K562 (cell line): ENCODE results near the gene PDZRN3.

ENCODE experiments used
- RAD21 ChIP-seq, 2 experiments: fragments of 250-450 bp in 1 of 2; fragments of 450-650 bp in 1 of 2; sonication (Bioruptor Pico) in 1 of 2; formaldehyde crosslinking in 1 of 2; IDR thresholded peaks in 1 of 2; conservative IDR thresholded peaks in 1 of 2; 2 replicates each; pipeline versions ENCODE4 v1.4.0 to v1.8.0; 2020 to 2022; ENCODE audit warnings: mild to moderate bottlenecking in 2 of 2, moderate library complexity in 1 of 2
- ZFP36 ChIP-seq: fragments of 150-350 bp; IDR thresholded peaks from 2 replicates; pipeline ENCODE4 v1.6.1; 2018; ENCODE audit warnings: low read length, low read depth; ENCODE audit not compliant: partially characterized antibody
- ZNF175 ChIP-seq: fragments of 200-800 bp; sonication (Bioruptor generic); IDR thresholded peaks from 2 replicates; pipeline ENCODE4 v1.6.1; 2016; ENCODE audit warnings: low read depth, mild to moderate bottlenecking, missing genetic modification characterization, missing compliant biosample characterization
- TF ChIP-seq, protein P1 (sequence below), 3 experiments: IDR thresholded peaks in 2 of 3; conservative IDR thresholded peaks in 1 of 3; 2 replicates each; pipeline ENCODE4 v1.5.1; 2011 to 2012; ENCODE audit warnings: low read length in 3 of 3, mild to moderate bottlenecking in 3 of 3, control low read depth in 2 of 3, improper control_type of control experiment in 1 of 3, inconsistent platforms in 1 of 3, low read depth in 1 of 3, mixed read lengths in 1 of 3, moderate library complexity in 1 of 3; ENCODE audit not compliant: insufficient read depth in 2 of 3
- TF ChIP-seq, protein P2 (sequence below): sonication (generic); formaldehyde crosslinking; IDR thresholded peaks from 2 replicates; pipeline ENCODE4 v1.8.0; 2023; ENCODE audit warnings: missing genetic modification reagents, mild to moderate bottlenecking, borderline replicate concordance

DNA sequence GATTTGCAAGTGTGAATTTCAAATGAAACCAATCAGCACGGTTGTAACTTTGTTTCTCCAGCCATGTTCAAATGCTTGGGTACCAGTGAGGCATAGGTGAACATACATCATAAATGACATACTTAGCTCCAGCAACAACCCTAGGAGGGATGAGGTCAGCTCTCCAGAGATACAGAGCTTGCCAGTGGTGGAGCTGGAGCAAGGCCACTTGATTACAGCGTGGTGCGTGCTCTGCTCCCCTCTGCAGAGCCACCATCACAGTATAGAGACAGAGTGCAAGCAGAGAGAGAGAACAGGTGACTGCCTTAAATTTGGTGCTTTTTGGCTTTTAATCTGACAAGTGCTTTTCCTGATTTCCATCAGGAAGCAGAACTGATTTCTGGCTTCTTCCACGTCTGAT, 275.1 kb downstream of the PDZRN3 start:
- no peak for TF ChIP-seq RAD21 (CRISPR knock-in tag; conservative IDR thresholded peaks at IDR 0.05 in 1 of 2, IDR thresholded peaks at IDR 0.05 in 1 of 2)
- TF ChIP-seq ZNF175 (CRISPR knock-in tag): no peak
- TF ChIP-seq ZFP36: no peak
- TF ChIP-seq, protein P1, sequence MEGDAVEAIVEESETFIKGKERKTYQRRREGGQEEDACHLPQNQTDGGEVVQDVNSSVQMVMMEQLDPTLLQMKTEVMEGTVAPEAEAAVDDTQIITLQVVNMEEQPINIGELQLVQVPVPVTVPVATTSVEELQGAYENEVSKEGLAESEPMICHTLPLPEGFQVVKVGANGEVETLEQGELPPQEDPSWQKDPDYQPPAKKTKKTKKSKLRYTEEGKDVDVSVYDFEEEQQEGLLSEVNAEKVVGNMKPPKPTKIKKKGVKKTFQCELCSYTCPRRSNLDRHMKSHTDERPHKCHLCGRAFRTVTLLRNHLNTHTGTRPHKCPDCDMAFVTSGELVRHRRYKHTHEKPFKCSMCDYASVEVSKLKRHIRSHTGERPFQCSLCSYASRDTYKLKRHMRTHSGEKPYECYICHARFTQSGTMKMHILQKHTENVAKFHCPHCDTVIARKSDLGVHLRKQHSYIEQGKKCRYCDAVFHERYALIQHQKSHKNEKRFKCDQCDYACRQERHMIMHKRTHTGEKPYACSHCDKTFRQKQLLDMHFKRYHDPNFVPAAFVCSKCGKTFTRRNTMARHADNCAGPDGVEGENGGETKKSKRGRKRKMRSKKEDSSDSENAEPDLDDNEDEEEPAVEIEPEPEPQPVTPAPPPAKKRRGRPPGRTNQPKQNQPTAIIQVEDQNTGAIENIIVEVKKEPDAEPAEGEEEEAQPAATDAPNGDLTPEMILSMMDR (IDR thresholded peaks at IDR 0.05 in 2 of 3, conservative IDR thresholded peaks at IDR 0.05 in 1 of 3; ENCODE audit: insufficient read depth in 2 of 3, low read depth in 1 of 3, low read length in 3 of 3): no peak
- TF ChIP-seq, protein P2, sequence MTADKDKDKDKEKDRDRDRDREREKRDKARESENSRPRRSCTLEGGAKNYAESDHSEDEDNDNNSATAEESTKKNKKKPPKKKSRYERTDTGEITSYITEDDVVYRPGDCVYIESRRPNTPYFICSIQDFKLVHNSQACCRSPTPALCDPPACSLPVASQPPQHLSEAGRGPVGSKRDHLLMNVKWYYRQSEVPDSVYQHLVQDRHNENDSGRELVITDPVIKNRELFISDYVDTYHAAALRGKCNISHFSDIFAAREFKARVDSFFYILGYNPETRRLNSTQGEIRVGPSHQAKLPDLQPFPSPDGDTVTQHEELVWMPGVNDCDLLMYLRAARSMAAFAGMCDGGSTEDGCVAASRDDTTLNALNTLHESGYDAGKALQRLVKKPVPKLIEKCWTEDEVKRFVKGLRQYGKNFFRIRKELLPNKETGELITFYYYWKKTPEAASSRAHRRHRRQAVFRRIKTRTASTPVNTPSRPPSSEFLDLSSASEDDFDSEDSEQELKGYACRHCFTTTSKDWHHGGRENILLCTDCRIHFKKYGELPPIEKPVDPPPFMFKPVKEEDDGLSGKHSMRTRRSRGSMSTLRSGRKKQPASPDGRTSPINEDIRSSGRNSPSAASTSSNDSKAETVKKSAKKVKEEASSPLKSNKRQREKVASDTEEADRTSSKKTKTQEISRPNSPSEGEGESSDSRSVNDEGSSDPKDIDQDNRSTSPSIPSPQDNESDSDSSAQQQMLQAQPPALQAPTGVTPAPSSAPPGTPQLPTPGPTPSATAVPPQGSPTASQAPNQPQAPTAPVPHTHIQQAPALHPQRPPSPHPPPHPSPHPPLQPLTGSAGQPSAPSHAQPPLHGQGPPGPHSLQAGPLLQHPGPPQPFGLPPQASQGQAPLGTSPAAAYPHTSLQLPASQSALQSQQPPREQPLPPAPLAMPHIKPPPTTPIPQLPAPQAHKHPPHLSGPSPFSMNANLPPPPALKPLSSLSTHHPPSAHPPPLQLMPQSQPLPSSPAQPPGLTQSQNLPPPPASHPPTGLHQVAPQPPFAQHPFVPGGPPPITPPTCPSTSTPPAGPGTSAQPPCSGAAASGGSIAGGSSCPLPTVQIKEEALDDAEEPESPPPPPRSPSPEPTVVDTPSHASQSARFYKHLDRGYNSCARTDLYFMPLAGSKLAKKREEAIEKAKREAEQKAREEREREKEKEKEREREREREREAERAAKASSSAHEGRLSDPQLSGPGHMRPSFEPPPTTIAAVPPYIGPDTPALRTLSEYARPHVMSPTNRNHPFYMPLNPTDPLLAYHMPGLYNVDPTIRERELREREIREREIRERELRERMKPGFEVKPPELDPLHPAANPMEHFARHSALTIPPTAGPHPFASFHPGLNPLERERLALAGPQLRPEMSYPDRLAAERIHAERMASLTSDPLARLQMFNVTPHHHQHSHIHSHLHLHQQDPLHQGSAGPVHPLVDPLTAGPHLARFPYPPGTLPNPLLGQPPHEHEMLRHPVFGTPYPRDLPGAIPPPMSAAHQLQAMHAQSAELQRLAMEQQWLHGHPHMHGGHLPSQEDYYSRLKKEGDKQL (CRISPR knock-in tag): no peak
